Measurements from ENCODE around the gene PRRT2. TPM values are rescaled to one million over a fixed set of nuclear protein-coding genes. Genes with fewer than 3 reads are reported as not detected.

PRRT2 gene
- total RNA-seq, 1 experiment from 2014 or later, result 9.7 TPM

GRCh38 chr16:29820730-29821642 lies 9.0 kb downstream of the PRRT2 start:
- POLR2A ChIA-PET, result interaction anchor here (0.6 kb wide), 2 partner anchors 9 to 415 kb away, joined by 4 read pairs; partner anchors contain the start of gene NPIPB11

DNA sequence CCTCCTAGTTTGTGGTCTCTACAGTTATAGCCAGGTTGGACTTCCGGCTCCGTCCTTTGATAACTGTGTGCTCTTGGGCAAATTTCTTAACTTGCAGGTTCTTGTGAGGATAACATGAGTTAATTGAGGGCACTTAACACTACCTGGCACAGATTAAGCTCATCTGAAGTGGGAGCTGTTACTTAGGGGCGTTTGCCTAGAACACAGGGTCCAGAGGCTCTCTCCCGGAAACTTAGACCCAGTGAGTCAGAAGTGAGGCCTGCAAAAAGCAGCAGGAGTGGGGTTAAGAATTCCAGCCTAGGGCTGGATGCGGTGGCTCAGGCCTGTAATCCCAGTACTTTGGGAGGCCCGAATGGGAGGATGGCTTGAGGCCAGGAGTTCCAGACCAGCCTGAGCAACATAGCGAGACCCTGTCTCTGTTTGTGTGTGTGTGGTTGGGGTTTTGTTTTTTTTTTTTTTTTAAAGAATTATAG lies 9.7 kb downstream of the PRRT2 start:
- Histone ChIP-seq H3K4me3 (ENCODE audit: low read depth in 2 of 2, low read length in 2 of 2) (peak overlapping the region; percentile 69 to 94), H3K36me3 (ENCODE audit: control insufficient read depth, insufficient read depth, low read length) (peaks cover 3% of the 10 kb centered on the region), H3K9me3 (ENCODE audit: control insufficient read depth, insufficient read depth, low read depth, low read length) (no peaks in the 10 kb centered on the region), H3K4me1 (ENCODE audit: control insufficient read depth, insufficient read depth, low read length) (peaks cover 63% of the 10 kb centered on the region), H3K27me3 (ENCODE audit: control insufficient read depth, insufficient read depth, low read length) (no peaks in the 10 kb centered on the region), H3K27ac (ENCODE audit: low read length) (peak overlapping the region; percentile 94)
- ChIA-PET POLR2A (interaction anchor here (0.6 kb wide), 3 partner anchors 10 to 415 kb away, joined by 4 to 5 read pairs (median 4); partner anchors contain the start of gene NPIPB11), CTCF (no interaction called here)
- peak; percentile 30 for ATAC-seq
- in situ Hi-C loops (cut with HindIII; ENCODE audit: low pct_unique_long_range_greater_than_20kb, low sequenced_read_pairs), result no loop called here
- TF ChIP-seq POLR2AphosphoS5 (IDR thresholded peaks at IDR 0.05; ENCODE audit: low read depth, low read length) (peak; percentile 58; the same call in 1 of the 2 replicates), CTCF (IDR thresholded peaks at IDR 0.05) (no peak), SIN3A (IDR thresholded peaks at IDR 0.05; ENCODE audit: borderline replicate concordance, insufficient read depth, low read depth, low read length) (no peak), TCF7L2 (IDR thresholded peaks at IDR 0.05; ENCODE audit: low read depth, low read length) (no peak)
- intact Hi-C loops (cut with micrococcal nuclease; ENCODE audit: unreplicated experiment), result no loop called here
- no peak for DNase-seq (ENCODE audit: low read depth, low spot score)
- no TSS peak for BruUV-seq (replicated peaks)

More at GRCh38 chr16:29820730-29821642, 9.0 kb downstream of the PRRT2 start:
- Histone ChIP-seq H3K36me3 (ENCODE audit: control insufficient read depth, insufficient read depth, low read length) (peaks cover 3% of the 10 kb centered on the region), H3K4me1 (ENCODE audit: control insufficient read depth, insufficient read depth, low read length) (peaks cover 63% of the 10 kb centered on the region), H3K9me3 (ENCODE audit: control insufficient read depth, insufficient read depth, low read depth, low read length) (no peaks in the 10 kb centered on the region), H3K4me3 (ENCODE audit: low read depth in 2 of 2, low read length in 2 of 2) (peak overlapping the region; percentile 69 to 94), H3K27ac (ENCODE audit: low read length) (peak overlapping the region; percentile 94), H3K27me3 (ENCODE audit: control insufficient read depth, insufficient read depth, low read length) (no peaks in the 10 kb centered on the region)
- ATAC-seq, result peak; percentile 36
- in situ Hi-C loops (cut with HindIII; ENCODE audit: low pct_unique_long_range_greater_than_20kb, low sequenced_read_pairs) (no loop called here), intact Hi-C loops (cut with micrococcal nuclease; ENCODE audit: unreplicated experiment) (no loop called here)
- BruUV-seq (replicated peaks), result no TSS peak
- TF ChIP-seq REST (IDR thresholded peaks at IDR 0.05; ENCODE audit: insufficient read depth in 1 of 2, low read depth in 2 of 2, low read length in 1 of 2) (no peak), SIN3A (IDR thresholded peaks at IDR 0.05; ENCODE audit: borderline replicate concordance, insufficient read depth, low read depth, low read length) (0 out of 2 replicates have a peak, but pooled peaks have one; percentile 22), POLR2AphosphoS5 (IDR thresholded peaks at IDR 0.05; ENCODE audit: low read depth, low read length) (peak; percentile 73)
- no peak for DNase-seq (ENCODE audit: low read depth, low spot score)
- CTCF ChIA-PET, result interaction anchor here (0.6 to 1.9 kb wide), 3 partner anchors 13 to 78 kb away, joined by 4 to 11 read pairs (median 10); partner anchors contain the start of gene SEZ6L2

All from Panc1 (cell line).